IPS-20b (cell line): ENCODE results near the gene CCDC78.
"Not testable (repeated sequence)": the region's sequence is repeated elsewhere in the genome, so short reads cannot be mapped to it uniquely, and the experiment has no call there.

Experiments used
- H3K27ac ChIP-seq: one replicate; pipeline ENCODE4 v1.5.1; 2013; ENCODE audit warnings: low read length
- H3K27me3 ChIP-seq: 2 replicates; pipeline ENCODE4 v1.6.1; 2013; ENCODE audit warnings: mild to moderate bottlenecking, low read length, inconsistent platforms; ENCODE audit not compliant: insufficient read depth
- H3K36me3 ChIP-seq: 2 replicates; pipeline ENCODE4 v1.6.1; 2013; ENCODE audit warnings: low read depth, mild to moderate bottlenecking, inconsistent platforms, low read length, moderate library complexity; ENCODE audit not compliant: insufficient read depth
- H3K4me1 ChIP-seq: 2 replicates; pipeline ENCODE4 v1.6.1; 2013; ENCODE audit warnings: mild to moderate bottlenecking, control low read depth, inconsistent platforms, low read length, moderate library complexity; ENCODE audit not compliant: insufficient read depth
- H3K4me3 ChIP-seq: 2 replicates; pipeline ENCODE4 v1.5.1; 2013; ENCODE audit warnings: mild to moderate bottlenecking, low read length, inconsistent platforms
- H3K9ac ChIP-seq: 2 replicates; pipeline ENCODE4 v1.6.1; 2013; ENCODE audit warnings: low read depth, mild to moderate bottlenecking, inconsistent platforms, low read length, moderate library complexity
- H3K9me3 ChIP-seq: 2 replicates; pipeline ENCODE4 v1.6.1; 2013; ENCODE audit warnings: mild to moderate bottlenecking, low read depth, low read length, inconsistent platforms; ENCODE audit not compliant: insufficient read depth

The CCDC78 gene

DNA sequence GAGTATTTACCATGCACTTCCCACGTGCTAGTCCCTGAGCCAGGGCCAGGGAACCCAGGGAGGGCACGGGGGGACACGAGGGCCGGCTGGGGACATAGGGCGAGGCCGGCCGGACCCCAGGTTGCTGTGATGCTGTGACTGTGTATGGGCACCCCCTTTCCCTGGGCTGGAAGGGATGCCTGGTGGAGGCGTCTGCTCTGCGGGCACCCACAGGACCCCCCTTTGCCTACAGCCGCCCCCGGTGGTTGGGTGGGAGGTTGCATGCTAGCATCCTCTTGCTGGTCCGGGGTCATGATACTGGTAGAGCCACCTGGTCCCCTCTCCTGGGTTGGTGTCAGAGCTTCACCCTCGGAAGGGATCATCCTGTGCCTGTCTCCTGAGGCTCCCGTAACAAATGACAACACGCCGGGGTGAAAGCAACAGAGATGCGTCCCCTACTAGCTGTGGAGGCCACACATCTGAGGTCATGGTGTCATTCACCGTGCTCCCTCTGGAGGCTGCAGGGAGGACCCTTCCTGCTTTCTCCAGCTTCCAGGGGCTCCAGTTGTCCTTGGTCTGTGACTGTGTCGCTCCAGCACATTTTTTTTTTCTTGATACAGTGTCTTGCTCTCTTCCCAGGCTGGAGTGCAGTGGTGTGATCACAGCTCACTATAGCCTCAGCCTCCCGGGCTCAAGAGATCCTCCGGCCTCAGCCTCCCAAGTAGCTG, 17.7 kb upstream of the CCDC78 start:
- H3K36me3 ChIP-seq, result no peaks in the 10 kb centered on the region
- no peak overlapping the region for H3K27ac ChIP-seq
- H3K9me3 ChIP-seq, result no peaks in the 10 kb centered on the region
- H3K9ac ChIP-seq, result no peak overlapping the region
- no peaks in the 10 kb centered on the region for H3K27me3 ChIP-seq
- H3K4me3 ChIP-seq, result no peak overlapping the region
- no peaks in the 10 kb centered on the region; the same call in 1 of the 2 replicates for H3K4me1 ChIP-seq

DNA sequence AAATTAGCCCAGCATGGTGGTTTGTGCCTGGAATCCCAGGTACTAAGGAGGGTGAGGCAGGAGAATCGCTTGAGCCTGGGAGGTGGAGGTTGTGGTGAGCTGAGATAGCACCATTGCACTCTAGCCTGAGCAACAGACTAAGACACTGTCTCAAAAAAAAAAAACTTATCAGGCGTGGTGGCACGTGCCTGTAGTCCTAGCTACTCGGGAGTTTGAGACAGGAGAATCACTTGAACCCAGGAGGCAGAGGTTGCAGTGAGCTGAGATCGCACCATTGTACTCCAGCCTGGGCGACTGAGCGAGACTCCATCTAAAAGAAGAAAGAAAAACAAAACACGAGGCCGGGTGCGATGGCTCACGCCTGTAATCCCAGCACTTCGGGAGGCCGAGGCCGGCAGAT, 16.7 kb upstream of the CCDC78 start:
- not testable (repeated sequence) for H3K4me1 ChIP-seq, H3K4me3 ChIP-seq

DNA sequence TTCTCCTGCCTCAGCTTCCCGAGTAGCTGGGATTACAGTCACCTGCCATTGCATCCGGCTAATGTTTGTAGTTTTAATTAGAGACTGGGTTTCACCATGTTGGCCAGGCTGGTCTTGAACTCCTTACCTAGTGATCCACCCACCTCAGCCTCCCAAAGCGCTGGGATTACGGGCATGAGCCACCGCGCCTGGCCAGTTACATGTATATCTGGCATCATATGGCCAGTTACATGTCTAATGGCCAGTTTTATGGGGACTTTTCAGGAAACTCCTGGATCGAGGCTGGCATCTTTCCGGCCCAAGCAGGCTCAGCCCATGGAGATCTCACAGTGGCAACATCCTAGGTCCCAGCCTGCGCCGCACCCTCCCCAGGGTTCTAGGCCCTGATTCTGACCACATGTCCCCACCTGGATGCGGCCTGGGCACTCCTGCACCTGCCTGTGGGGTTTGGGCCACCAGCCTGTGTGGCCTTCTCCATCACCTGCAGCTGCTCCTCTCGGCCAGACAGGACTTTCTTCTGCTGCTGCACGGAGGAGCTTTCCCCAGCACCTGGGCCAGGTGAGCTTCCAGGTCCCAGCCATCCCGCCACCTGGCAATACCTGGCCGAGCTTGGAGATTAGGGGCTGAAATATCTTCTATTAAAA, 15.9 kb upstream of the CCDC78 start:
- no peak overlapping the region for H3K4me3 ChIP-seq
- H3K27me3 ChIP-seq, result no peaks in the 10 kb centered on the region
- H3K9ac ChIP-seq, result no peak overlapping the region
- no peak overlapping the region for H3K27ac ChIP-seq
- no peaks in the 10 kb centered on the region for H3K9me3 ChIP-seq
- 0 out of 2 replicates have a peak, but pooled peaks cover under 1% of the 10 kb centered on the region for H3K36me3 ChIP-seq
- H3K4me1 ChIP-seq, result no peaks in the 10 kb centered on the region; the same call in 1 of the 2 replicates

More for the DNA sequence above, 16.7 kb upstream of the CCDC78 start:
- H3K27me3 ChIP-seq, H3K9me3 ChIP-seq, H3K9ac ChIP-seq, H3K27ac ChIP-seq, H3K36me3 ChIP-seq: not testable (repeated sequence)

DNA sequence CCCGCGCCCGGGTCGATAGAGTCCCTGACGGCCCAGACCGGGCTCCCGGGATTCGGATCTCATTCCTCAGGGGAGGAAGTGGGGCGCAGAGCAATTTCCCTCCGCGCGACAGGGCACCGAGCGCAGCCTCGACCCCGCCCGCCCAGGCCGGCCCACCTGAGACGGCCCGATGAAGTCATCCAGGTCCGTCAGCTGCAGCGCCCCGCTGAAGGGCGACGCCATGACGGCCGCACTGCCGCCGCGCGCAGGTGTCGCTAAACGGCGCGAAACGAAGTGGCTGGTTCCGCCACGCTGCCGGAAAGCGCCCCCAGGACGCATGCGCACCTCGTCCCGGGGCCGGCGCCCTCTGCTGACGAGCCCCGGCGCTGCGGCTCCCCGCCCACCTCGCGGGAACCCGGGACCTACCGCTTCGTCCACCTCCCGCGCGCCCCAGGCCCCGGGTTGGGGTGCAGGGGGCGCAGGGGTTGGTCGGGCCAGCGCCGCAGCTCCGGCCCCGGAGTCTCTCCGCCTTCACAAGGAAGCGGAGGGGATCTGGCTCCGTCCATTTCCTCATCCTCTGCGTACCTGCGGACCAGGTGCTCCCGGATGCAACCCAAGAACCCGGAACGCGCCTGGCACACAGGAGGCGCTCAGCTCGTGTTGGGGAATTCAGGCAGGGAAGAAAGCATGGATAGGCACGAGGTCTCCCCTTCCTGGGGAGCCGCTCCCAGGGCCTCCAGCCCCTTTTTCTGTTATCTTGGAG, 14.7 kb upstream of the CCDC78 start, which contains the start of gene CIAO3:
Gene CIAO3 (minus strand): TSS at position 234 of the 742 bp plus-strand sequence. CDS start 12 bp downstream, at position 222.
- Histone ChIP-seq H3K36me3 (peaks cover 10% of the 10 kb centered on the region; the same call in 1 of the 2 replicates), H3K9me3 (no peaks in the 10 kb centered on the region), H3K27me3 (no peaks in the 10 kb centered on the region), H3K9ac (peak within 1 kb of the TSS; percentile 86), H3K27ac (peak within 1 kb of the TSS; percentile 25), H3K4me1 (no peaks in the 10 kb centered on the region; the same call in 1 of the 2 replicates), H3K4me3 (peak within 1 kb of the TSS; percentile 76)

DNA sequence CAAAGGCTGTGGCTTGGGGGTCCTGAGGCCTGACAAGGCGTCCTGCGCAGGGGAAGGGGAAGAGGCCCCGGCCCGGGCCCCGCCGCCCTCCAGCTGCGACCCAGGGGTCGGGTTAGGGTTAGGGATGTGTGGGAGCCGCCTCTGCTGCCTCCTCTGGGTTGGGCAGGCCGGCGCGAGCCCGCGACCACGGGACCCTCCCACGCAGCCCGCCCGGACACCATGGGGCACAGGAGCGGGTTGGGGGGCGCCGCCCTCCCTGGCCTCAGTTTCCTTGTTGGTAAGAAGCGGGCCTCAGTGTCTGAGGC, 14.2 kb upstream of the CCDC78 start:
- H3K4me3 ChIP-seq, result peak overlapping the region; percentile 76
- H3K9ac ChIP-seq, result peak overlapping the region; percentile 86
- H3K9me3 ChIP-seq, result no peaks in the 10 kb centered on the region
- peaks cover 10% of the 10 kb centered on the region; the same call in 1 of the 2 replicates for H3K36me3 ChIP-seq
- H3K27ac ChIP-seq, result no peak overlapping the region
- no peaks in the 10 kb centered on the region for H3K4me1 ChIP-seq
- H3K27me3 ChIP-seq, result no peaks in the 10 kb centered on the region

DNA sequence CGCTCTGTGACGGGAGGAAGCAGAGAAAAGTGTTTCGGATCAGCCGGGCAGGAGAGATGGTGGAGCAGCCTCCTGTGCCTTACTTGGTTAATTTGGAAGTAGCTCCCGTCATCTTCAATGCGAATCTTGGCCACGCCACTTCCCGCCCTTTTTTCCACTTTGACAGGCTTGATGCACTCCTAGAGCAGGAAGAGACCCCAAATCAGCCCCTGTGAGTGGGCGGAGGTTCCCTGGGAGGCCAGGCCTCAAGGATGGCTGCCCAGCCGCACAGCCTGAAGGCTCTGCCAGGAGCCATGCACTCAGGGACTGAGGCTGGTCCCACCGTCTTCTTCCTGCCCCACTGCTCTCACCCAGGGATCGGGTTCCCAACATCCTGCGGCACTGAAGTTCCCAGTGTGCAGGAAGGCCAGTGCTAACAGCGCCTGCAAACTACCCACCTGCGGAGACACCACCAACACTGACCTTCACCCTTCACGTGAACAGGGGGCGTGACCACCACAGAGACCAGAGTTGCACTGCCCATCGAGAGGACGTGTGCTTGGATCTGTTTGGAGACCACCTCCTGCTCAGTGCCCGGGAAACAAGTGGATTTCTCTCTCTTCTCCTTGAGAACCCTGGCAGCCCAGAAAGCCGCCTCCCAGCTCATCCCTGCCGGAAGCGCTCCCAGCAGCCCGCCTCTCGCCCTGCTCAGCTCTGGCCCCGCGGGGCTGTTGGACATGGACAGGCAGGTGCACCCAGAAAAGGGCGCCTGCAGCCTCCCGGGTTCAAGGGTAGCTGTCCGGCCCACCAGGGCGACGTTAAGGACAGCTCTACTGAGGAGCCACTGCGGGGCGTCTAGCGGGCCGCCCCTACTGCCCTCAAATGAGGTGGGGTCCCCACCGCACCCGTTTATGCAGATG, 13.6 kb upstream of the CCDC78 start:
- Histone ChIP-seq H3K9me3 (no peaks in the 10 kb centered on the region), H3K36me3 (peaks cover 10% of the 10 kb centered on the region; the same call in 1 of the 2 replicates), H3K27me3 (no peaks in the 10 kb centered on the region), H3K27ac (no peak overlapping the region), H3K4me1 (no peaks in the 10 kb centered on the region), H3K4me3 (peak overlapping the region; percentile 76), H3K9ac (peak overlapping the region; percentile 86; the same call in 1 of the 2 replicates)

DNA sequence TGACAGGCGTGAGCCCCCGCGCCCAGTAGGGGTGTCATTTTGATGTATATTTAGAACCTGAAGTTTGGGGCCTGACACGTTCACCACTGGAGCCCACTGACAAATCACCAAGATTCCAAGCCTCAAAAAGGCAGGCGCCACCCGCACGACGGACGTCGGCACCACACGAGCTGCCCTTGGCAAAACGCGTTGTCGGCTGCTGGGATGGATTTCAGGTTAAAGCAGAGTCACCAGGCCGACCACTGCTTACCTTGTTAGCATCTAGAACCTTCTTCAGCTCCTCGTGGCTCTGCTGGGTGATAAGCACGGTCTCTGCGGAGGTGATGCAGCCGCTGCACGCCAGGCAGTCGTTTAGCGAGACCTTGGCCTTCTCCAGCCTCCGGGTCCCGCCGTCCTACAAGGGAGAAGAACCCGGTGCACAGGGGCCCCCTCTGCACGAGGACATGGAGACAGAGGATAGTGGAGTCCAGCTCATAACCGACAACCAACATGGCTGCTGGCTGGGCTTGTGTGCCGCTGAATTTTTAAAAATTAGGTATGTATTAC, 10.8 kb upstream of the CCDC78 start:
- H3K9me3 ChIP-seq, result no peaks in the 10 kb centered on the region
- peaks cover 15% of the 10 kb centered on the region for H3K36me3 ChIP-seq
- H3K9ac ChIP-seq, result no peak overlapping the region
- no peak overlapping the region for H3K27ac ChIP-seq
- no peaks in the 10 kb centered on the region for H3K27me3 ChIP-seq
- H3K4me1 ChIP-seq, result no peaks in the 10 kb centered on the region
- H3K4me3 ChIP-seq, result no peak overlapping the region

DNA sequence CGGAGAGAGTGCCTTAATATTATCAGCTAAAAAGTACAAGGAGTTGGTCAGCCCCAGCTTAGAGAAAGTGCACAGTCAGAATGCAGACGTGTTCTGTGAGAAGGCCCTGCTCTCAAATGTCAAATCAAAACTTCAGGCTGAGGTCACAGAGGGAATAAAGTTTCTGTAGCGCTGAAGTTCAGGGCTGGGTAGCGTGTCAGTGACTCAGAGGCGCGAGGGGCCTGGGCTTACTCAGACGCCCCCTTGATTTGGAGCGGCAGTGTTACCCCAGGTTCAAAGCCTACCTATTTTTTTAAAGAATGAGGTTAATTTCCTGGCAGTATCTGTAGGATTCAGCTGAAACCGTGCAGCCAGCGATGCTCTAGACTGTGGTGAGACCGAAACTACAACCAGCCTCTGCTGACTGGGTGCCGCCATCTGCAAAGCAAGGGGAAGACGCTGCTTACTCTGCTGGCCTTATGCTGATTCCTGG, 9.8 kb upstream of the CCDC78 start:
- Histone ChIP-seq H3K9me3 (no peaks in the 10 kb centered on the region), H3K27me3 (no peaks in the 10 kb centered on the region), H3K27ac (no peak overlapping the region), H3K4me3 (no peak overlapping the region), H3K36me3 (peaks cover 15% of the 10 kb centered on the region), H3K9ac (no peak overlapping the region), H3K4me1 (no peaks in the 10 kb centered on the region)

DNA sequence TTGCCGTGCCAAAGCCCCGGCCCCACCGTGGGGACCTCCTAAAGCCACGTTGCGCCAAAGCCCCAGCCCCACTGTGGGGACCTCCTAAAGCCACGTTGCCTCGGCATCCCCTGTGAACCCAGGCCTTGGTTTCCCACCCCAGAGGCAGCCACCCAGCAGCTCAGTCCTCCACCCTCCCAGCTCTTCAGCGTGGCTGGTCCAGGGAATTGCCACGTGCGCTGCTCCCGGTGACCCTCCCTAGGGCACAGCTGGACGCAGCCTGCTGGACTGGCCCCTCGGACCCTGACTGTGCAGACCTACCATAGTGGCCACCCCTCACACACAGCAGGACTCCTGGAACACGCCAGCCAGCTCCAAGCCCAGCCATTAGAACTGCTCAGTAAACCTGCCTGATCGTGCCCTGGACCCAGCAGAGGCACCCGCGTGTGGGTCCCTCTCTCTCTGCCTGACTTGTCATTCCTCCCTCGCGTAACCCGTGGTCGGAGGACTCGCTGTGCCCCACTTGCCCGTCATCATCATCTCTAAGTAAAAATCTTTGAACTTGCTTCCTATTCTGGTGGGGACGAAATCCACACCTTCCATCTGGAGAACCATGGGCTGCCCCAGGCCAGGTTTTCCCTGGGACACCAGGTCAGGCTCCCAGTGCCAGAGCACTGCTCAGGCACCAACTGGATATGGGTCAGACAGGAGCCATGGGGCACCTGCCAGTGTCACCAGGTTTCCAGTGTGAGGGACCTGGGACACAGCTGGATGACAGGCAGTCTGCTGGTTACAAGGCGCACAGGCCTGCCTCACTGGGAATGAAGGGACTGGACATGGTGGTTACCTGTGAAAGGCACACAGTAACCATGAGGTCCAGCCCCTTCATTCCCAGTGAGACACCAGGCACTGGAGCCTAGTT, 9.0 kb upstream of the CCDC78 start:
- Histone ChIP-seq H3K9ac (no peak overlapping the region), H3K36me3 (peaks cover 15% of the 10 kb centered on the region), H3K9me3 (no peaks in the 10 kb centered on the region), H3K27me3 (no peaks in the 10 kb centered on the region), H3K4me1 (no peaks in the 10 kb centered on the region), H3K4me3 (no peak overlapping the region), H3K27ac (no peak overlapping the region)

DNA sequence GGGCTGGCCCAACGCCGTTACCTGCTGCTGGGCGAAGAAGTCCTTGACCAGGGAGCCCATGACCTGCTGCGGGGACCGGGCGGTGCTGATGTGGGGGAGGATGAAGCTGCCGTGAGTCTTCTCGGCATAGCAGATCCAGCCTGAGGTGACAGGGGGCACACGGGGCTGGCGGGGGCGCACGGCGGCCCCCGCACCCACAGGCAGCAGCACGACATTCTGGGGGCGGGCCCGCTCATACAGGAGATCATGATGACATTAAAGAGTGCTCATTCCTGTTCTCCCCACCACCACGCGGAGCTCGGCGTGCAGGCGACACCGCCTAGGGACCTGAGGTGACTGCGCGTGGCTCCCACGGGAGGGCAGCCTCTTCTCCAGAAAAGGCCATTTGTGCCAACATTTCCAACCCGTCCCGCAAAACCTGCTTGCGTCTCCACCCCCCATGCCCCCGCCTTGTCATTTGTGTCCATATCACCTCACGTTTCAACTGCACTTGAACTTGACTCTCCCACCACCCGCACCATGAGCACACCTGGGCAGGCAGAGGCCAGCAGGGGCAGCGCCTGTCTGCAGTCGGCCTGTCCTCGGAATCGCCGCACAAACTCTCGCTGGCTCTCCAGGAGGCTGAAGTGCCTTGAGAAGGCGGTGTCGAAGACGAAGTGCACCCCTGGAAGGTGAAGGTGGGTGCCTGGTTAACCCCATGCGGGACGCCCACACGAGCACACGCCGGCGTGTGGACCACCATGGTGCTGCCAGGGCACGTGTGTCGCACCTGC, 8.2 kb upstream of the CCDC78 start:
- H3K27me3 ChIP-seq, result no peaks in the 10 kb centered on the region
- H3K4me3 ChIP-seq, result no peak overlapping the region
- H3K27ac ChIP-seq, result no peak overlapping the region
- no peaks in the 10 kb centered on the region for H3K9me3 ChIP-seq
- no peak overlapping the region for H3K9ac ChIP-seq
- peaks cover 15% of the 10 kb centered on the region for H3K36me3 ChIP-seq
- H3K4me1 ChIP-seq, result no peaks in the 10 kb centered on the region
